ENCODE measurements around the gene CLUH. TPM values are rescaled to one million over a fixed set of nuclear protein-coding genes. Genes with fewer than 3 reads are reported as not detected.

CLUH gene
- total RNA-seq, 1 experiment from 2014 or later: 80.4 TPM

DNA sequence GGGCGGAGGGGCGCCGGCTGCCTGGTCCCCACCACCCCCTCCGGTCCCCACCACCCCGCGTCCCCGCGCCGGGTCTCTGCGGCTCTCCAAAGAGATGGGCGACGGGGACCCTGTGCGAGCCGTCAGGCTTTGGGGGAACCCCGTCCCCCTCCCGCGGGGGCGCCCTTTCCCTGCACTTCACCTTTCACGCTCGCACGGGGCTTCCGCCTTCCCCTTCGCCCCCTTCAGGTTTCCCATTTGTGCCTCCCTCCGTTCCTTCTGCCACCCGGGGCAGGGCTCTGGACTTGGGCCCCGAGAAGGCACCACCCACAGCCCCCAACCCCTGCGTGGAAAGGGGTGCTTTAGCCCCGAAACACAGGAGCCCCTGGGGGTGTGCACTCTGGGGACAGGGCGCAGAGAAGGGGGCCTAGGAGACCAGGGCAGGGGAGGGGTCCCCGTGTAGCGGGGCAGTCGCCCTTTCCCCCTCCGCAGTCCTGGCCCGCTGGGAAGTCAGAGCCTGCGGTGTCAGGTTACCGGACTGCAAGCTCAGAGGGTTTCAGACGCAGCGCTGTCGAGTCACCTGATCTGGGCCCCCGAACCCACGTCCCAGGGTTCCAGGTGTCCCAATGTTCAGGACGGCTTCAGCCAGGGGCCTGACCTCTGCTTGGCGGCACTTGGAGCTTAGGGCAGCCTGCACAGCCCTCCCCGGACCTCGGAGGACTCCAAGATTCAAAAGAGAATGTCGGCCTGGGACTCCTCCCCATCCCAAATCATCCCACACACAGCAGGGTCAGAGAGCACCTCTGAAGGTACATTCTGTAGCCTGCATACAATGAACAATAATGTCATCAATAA, 44.5 kb upstream of the CLUH start:
- Mint-ChIP-seq H3K27me3 (ENCODE audit: insufficient read depth, unreplicated experiment) (peaks cover 21% of the 10 kb centered on the region), H3K4me3 (ENCODE audit: unreplicated experiment) (no peak overlapping the region), H3K36me3 (ENCODE audit: insufficient read depth, unreplicated experiment) (no peaks in the 10 kb centered on the region), H3K9me3 (ENCODE audit: unreplicated experiment) (no peaks in the 10 kb centered on the region), H3K4me1 (ENCODE audit: insufficient read depth, unreplicated experiment) (no peaks in the 10 kb centered on the region), H3K27ac (ENCODE audit: low read depth, unreplicated experiment) (no peak overlapping the region)
- BruUV-seq (replicated peaks): no TSS peak
- no peak for TF ChIP-seq CTCF (IDR thresholded peaks at IDR 0.05; ENCODE audit: unreplicated experiment)
- DNase-seq (ENCODE audit: unreplicated experiment): no peak
- ChIA-PET CTCF (interaction anchor here (0.6 kb wide), 1 partner anchor 35 kb away, joined by 3 read pairs; no protein-coding TSS in a partner anchor), POLR2A (interaction anchor here (1.0 kb wide), 1 partner anchor 219 kb away, joined by 3 read pairs; no protein-coding TSS in a partner anchor)
- intact Hi-C loops (cut with micrococcal nuclease): no loop called here

GRCh38 chr17:2751491-2751890, 39.9 kb upstream of the CLUH start:
- intact Hi-C loops (cut with micrococcal nuclease): no loop called here
- CTCF ChIA-PET: interaction anchor here (0.6 to 1.0 kb wide), 2 partner anchors 15 to 1185 kb away, joined by 3 to 6 read pairs; no protein-coding TSS in a partner anchor
- no peak for TF ChIP-seq CTCF (IDR thresholded peaks at IDR 0.05; ENCODE audit: unreplicated experiment)
- Mint-ChIP-seq H3K27ac (ENCODE audit: low read depth, unreplicated experiment) (no peak overlapping the region), H3K36me3 (ENCODE audit: insufficient read depth, unreplicated experiment) (no peaks in the 10 kb centered on the region), H3K27me3 (ENCODE audit: insufficient read depth, unreplicated experiment) (peaks cover 30% of the 10 kb centered on the region), H3K9me3 (ENCODE audit: unreplicated experiment) (no peaks in the 10 kb centered on the region), H3K4me1 (ENCODE audit: insufficient read depth, unreplicated experiment) (no peaks in the 10 kb centered on the region), H3K4me3 (ENCODE audit: unreplicated experiment) (no peak overlapping the region)
- POLR2A ChIA-PET: no interaction called here
- BruUV-seq (replicated peaks): no TSS peak
- DNase-seq (ENCODE audit: unreplicated experiment): no peak

DNA sequence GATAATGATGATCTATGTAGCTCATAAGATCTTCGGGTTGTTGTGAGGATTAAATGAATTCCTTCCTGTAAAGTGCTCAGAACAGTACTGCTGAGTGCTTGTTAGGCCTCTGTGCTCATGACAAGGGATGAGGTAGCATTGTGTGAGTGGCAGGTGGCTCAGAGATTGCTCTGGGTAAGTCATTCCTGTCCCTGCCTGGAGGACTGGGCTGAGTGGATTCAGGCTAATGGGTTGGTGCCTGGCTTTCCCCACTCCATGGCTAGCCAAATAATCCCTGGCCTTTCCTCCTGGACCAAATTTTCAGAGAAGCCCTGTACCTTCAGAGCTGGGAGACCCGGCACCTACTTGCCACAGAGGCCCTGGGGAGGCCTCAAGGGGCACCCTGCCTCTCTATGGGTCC, 39.2 kb upstream of the CLUH start:
- intact Hi-C loops (cut with micrococcal nuclease): no loop called here
- Mint-ChIP-seq H3K4me1 (ENCODE audit: insufficient read depth, unreplicated experiment) (no peaks in the 10 kb centered on the region), H3K27me3 (ENCODE audit: insufficient read depth, unreplicated experiment) (peaks cover 32% of the 10 kb centered on the region), H3K27ac (ENCODE audit: low read depth, unreplicated experiment) (no peak overlapping the region), H3K4me3 (ENCODE audit: unreplicated experiment) (no peak overlapping the region), H3K9me3 (ENCODE audit: unreplicated experiment) (no peaks in the 10 kb centered on the region), H3K36me3 (ENCODE audit: insufficient read depth, unreplicated experiment) (no peaks in the 10 kb centered on the region)
- POLR2A ChIA-PET: interaction anchor here (0.6 kb wide), 1 partner anchor 769 kb away, joined by 4 read pairs; no protein-coding TSS in a partner anchor
- no peak for DNase-seq (ENCODE audit: unreplicated experiment)
- TF ChIP-seq CTCF (IDR thresholded peaks at IDR 0.05; ENCODE audit: unreplicated experiment): no peak
- CTCF ChIA-PET: interaction anchor here (0.6 to 1.0 kb wide), 3 partner anchors 16 to 1185 kb away, joined by 3 to 6 read pairs (median 4); no protein-coding TSS in a partner anchor
- no TSS peak for BruUV-seq (replicated peaks)

GRCh38 chr17:2749784-2750181, 38.2 kb upstream of the CLUH start:
- no peaks in the 10 kb centered on the region for H3K4me1 Mint-ChIP-seq (ENCODE audit: insufficient read depth, unreplicated experiment)
- no TSS peak for BruUV-seq (replicated peaks)
- no peaks in the 10 kb centered on the region for H3K36me3 Mint-ChIP-seq (ENCODE audit: insufficient read depth, unreplicated experiment)
- peak; percentile 62 for DNase-seq (ENCODE audit: unreplicated experiment)
- intact Hi-C loops (cut with micrococcal nuclease): no loop called here
- ChIA-PET POLR2A (no interaction called here), CTCF (no interaction called here)
- no peaks in the 10 kb centered on the region for H3K9me3 Mint-ChIP-seq (ENCODE audit: unreplicated experiment)
- H3K4me3 Mint-ChIP-seq (ENCODE audit: unreplicated experiment): no peak overlapping the region
- TF ChIP-seq CTCF (IDR thresholded peaks at IDR 0.05; ENCODE audit: unreplicated experiment): no peak
- H3K27me3 Mint-ChIP-seq (ENCODE audit: insufficient read depth, unreplicated experiment): peaks cover 41% of the 10 kb centered on the region
- no peak overlapping the region for H3K27ac Mint-ChIP-seq (ENCODE audit: low read depth, unreplicated experiment)
